Liver (tissue), 4 donors: ENCODE results near the gene CER1. TPM values are rescaled to one million over a fixed set of nuclear protein-coding genes. Genes with fewer than 3 reads are reported as not detected.

Experiments
- polyA plus RNA-seq, 2 donors: library from polyadenylated mRNA; stranded (reverse) in 1 of 2; unstranded in 1 of 2; fragments of 200-250 nt in 1 of 2; fragments of >200 nt in 1 of 2; fragmentation: Nextera tagmentation in 1 of 2; extraction: Ambion mirVana in 1 of 2; gene quantifications; one replicate each; pipeline versions ENCODE4 v1.2.1 to v1.2.3, GENCODE V29; 2013 to 2015
- total RNA-seq, 2 donors: library from RNA; depleted of rRNA; stranded (reverse); fragments of >200 nt; gene quantifications; one replicate each; pipeline ENCODE4 v1.2.3, GENCODE V29; 2014
- donor health status: healthy.
- donor health status: healthy.
- donor health status: healthy.

CER1 gene
- total and polyA plus RNA-seq, 4 donors: not detected

Other genes with a start within 250 kb of the CER1 start
- gene ZDHHC21, start 29.3 kb downstream of the CER1 start, total RNA-seq: 1 to 10 TPM; 3.4 to 6.0 TPM
- 1 to 10 TPM; 1.3 to 2.1 TPM for gene ZDHHC21, start 29.3 kb downstream of the CER1 start, polyA plus RNA-seq
- 1 to 10 TPM; 1.4 to 4.7 TPM for gene FREM1, start 187.7 kb upstream of the CER1 start, total RNA-seq
- gene FREM1, start 187.7 kb upstream of the CER1 start, polyA plus RNA-seq: under 1 TPM; 0.39 to 0.81 TPM